ENCODE results near the gene ADAMTS10. TPM values are rescaled to one million over a fixed set of nuclear protein-coding genes. Genes with fewer than 3 reads are reported as not detected.

The ADAMTS10 gene
- total RNA-seq, 1 experiment from 2014 or later: 26.5 TPM

DNA sequence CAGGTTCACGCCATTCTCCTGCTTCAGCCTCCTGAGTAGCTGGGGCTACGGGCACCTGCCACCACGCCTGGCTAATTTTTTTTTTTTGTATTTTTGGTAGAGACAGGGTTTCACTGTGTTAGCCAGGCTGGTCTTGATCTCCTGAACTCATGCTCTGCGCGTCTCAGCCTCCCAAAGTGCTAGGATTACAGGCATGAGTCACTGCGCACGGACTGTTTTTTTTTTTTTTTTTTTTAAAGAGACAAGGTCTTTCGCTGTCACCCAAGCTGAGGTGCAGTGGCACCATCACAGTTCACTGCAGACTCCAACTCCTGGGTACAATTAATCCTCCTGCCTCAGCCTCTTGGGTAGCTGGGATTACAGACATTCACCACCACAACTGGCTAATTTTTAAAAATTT is 8.2 kb upstream of the ADAMTS10 start:
- no peaks in the 10 kb centered on the region for H3K79me2 ChIP-seq (ENCODE audit: insufficient read depth, low read length)
- Mint-ChIP-seq H3K36me3 (ENCODE audit: insufficient read depth in 1 of 3, low read depth in 3 of 3) (no peaks in the 10 kb centered on the region), H3K9me3 (no peaks in the 10 kb centered on the region), H3K4me3 (no peak overlapping the region), H3K27me3 (ENCODE audit: low read depth) (no peaks in the 10 kb centered on the region; the same call in none of the 2 replicates), H3K27ac (no peak overlapping the region), H3K4me1 (peaks cover 4 to 6% of the 10 kb centered on the region in 2 experiments; a peak in 2 of 4 replicates)
- H3K56ac ChIP-seq (ENCODE audit: insufficient read length, low read depth, low read length): no peak overlapping the region
- TF ChIP-seq, protein P1, sequence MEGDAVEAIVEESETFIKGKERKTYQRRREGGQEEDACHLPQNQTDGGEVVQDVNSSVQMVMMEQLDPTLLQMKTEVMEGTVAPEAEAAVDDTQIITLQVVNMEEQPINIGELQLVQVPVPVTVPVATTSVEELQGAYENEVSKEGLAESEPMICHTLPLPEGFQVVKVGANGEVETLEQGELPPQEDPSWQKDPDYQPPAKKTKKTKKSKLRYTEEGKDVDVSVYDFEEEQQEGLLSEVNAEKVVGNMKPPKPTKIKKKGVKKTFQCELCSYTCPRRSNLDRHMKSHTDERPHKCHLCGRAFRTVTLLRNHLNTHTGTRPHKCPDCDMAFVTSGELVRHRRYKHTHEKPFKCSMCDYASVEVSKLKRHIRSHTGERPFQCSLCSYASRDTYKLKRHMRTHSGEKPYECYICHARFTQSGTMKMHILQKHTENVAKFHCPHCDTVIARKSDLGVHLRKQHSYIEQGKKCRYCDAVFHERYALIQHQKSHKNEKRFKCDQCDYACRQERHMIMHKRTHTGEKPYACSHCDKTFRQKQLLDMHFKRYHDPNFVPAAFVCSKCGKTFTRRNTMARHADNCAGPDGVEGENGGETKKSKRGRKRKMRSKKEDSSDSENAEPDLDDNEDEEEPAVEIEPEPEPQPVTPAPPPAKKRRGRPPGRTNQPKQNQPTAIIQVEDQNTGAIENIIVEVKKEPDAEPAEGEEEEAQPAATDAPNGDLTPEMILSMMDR (conservative IDR thresholded peaks at IDR 0.05): no peak
- WGBS (ENCODE audit: extremely low coverage, insufficient read length, low lambda C conversion rate): no CpG with 5 or more reads among the region's 8 CpGs
- H3T11ph ChIP-seq (ENCODE audit: low read length): no peak overlapping the region
- H3K4ac ChIP-seq (ENCODE audit: low read depth, low read length): no peak overlapping the region
- no peaks in the 10 kb centered on the region for H3K27me3 ChIP-seq (ENCODE audit: insufficient read depth, low read length)
- H2AFZ ChIP-seq (ENCODE audit: low read length): no peak overlapping the region
- H2BK15ac ChIP-seq (ENCODE audit: low read depth, low read length): no peak overlapping the region
- no peak overlapping the region for H4K8ac ChIP-seq (replicated peaks; ENCODE audit: insufficient read length, low read depth, low read length)
- no peak overlapping the region for H3K9ac ChIP-seq (ENCODE audit: extremely low read depth, insufficient read length, low read length)
- H4K5ac ChIP-seq (ENCODE audit: insufficient read length, low read depth, low read length): no peak overlapping the region
- no peaks in the 10 kb centered on the region for H3K9me3 ChIP-seq (ENCODE audit: control insufficient read depth, low read depth, low read length)
- no peak overlapping the region for H3K14ac ChIP-seq (ENCODE audit: insufficient read depth, low read length)
- H2BK120ac ChIP-seq (ENCODE audit: low read depth, low read length, poor library complexity, severe bottlenecking): no peak overlapping the region
- no peaks in the 10 kb centered on the region for H3K79me1 ChIP-seq (ENCODE audit: insufficient read depth, low read depth, low read length, poor library complexity, severe bottlenecking)
- H4K91ac ChIP-seq (ENCODE audit: insufficient read length, low read depth, low read length): no peak overlapping the region
- no peak overlapping the region for H2BK12ac ChIP-seq (ENCODE audit: insufficient read length, low read depth, low read length)
- no peak overlapping the region for H3K4me2 ChIP-seq (ENCODE audit: insufficient read depth, insufficient read length, low read length)
- H3K18ac ChIP-seq (ENCODE audit: insufficient read length, low read depth, low read length): no peak overlapping the region
- no peaks in the 10 kb centered on the region for H3K4me1 ChIP-seq (ENCODE audit: insufficient read depth, low read length)
- no peak overlapping the region for H2BK20ac ChIP-seq (ENCODE audit: low read depth, low read length, poor library complexity, severe bottlenecking)
- DNase-seq: no peak
- no peak overlapping the region for H3K27ac ChIP-seq (ENCODE audit: insufficient read length, low read depth, low read length)
- no peaks in the 10 kb centered on the region for H4K20me1 ChIP-seq (ENCODE audit: control insufficient read depth, insufficient read depth, insufficient read length)
- no peak overlapping the region for H3K23ac ChIP-seq (ENCODE audit: insufficient read length, low read depth, low read length)
- H2AK5ac ChIP-seq (ENCODE audit: insufficient read length, low read length): no peak overlapping the region
- no peaks in the 10 kb centered on the region for H3K23me2 ChIP-seq (ENCODE audit: insufficient read length, low read depth, low read length, poor library complexity, severe bottlenecking)
- H2BK5ac ChIP-seq (ENCODE audit: insufficient read length, low read length): no peak overlapping the region

Measured in H9 (cell line).